ENCODE data around the gene LMO7.

GRCh38 chr13:75693227-75693626, 57.1 kb downstream of the LMO7 start:
- TF ChIP-seq POLR2AphosphoS5 (IDR thresholded peaks at IDR 0.05; ENCODE audit: borderline replicate concordance, low read depth, low read length) (no peak), EZH2 (IDR thresholded peaks at IDR 0.05) (no peak)

All from SK-N-MC (cell line).